ENCODE results near the gene IDUA. TPM values are rescaled to one million over a fixed set of nuclear protein-coding genes. Genes with fewer than 3 reads are reported as not detected.

Gene IDUA
- total RNA-seq, 1 donor from 2014 or later: 25.5 TPM

DNA sequence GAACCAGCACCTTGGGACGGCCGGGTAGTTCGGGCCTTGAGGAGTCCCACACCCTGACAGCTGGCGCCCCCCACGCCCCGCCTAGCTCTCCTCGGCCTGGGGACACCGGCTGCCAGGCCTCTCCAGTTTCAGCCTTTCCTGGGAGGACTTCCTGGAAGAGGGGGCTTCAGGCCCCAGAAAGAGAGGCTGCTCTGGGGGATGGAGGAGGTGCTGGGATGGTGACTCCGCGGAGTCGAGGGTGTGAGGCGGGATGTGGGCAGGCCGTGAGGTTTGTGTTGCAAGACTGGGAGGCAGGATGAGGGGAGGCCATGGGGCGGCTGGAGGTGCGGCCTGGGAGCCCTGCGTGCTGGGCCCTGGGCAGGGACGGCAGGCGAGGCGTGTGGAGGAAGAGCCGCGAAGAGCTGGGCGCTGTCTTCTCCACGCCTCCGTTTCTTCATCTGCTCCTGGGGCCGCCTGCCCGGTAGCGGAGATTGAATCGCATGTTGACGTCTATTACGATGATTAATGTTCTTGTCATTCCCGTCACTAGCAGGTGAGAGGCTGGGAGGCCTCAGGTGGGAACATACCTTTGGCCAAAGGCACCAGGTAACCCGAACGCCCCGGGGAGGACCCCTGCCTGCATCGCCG lies 23.7 kb downstream of the IDUA start:
- no peaks in the 10 kb centered on the region for H3K36me3 Mint-ChIP-seq (ENCODE audit: low read depth)
- peaks cover 4% of the 10 kb centered on the region for H3K9me3 Mint-ChIP-seq
- H3K27ac Mint-ChIP-seq: peak overlapping the region; percentile 89
- H3K4me1 Mint-ChIP-seq (ENCODE audit: low read depth): peaks cover 9% of the 10 kb centered on the region
- DNase-seq (ENCODE audit: low spot score): peak; percentile 76
- intact Hi-C loops (cut with micrococcal nuclease): loop anchor here (1.0 to 5.0 kb wide), 5 partner anchors 38 to 337 kb away; partner anchors contain the start of genes DGKQ, GAK, TMEM175 and UVSSA
- H3K4me3 Mint-ChIP-seq (ENCODE audit: low read depth): peak overlapping the region; percentile 82
- peaks cover 26% of the 10 kb centered on the region for H3K27me3 Mint-ChIP-seq (ENCODE audit: low read depth)

DNA sequence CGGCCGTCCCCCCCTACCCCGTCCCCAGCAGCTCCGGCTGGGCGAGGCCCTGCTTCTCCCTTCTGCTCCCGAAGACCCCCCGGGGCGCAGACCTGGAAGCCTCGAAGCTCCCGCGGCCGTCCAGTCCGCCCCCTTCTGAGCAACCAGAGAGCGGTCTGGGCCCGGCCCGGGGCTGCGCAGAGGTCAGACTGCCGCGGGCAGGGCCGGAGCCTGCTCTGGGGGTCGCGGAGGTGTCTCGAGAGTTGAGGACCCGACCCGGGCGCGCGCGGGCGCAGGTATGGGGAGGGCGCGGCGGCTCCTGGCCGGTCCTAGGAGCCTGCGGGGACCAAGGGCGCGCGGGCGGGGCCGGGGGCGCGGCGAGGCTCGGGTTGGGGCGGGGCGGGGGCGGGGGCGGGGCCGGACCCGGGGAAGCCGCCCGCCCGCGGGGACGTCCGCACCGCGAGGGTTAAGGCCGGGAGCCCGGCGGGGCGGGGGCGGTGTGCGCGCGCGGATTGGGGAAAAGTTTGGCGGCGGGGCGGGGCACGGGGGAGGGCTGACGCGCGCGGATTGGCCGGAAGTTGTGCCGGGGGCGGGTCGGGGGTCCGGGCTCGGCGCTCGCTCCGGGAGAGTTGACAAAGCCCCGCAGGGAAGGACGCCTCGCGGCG lies 24.3 kb downstream of the IDUA start, which contains the start of gene FGFRL1:
Gene FGFRL1 (plus strand): TSS at position 605 of the 644 bp plus-strand sequence. CDS start 860 bp downstream, outside the sequence.
- intact Hi-C loops (cut with micrococcal nuclease): loop anchor here (1.0 to 5.0 kb wide), 3 partner anchors 38 to 79 kb away; partner anchors contain the start of genes DGKQ, GAK and TMEM175
- peak; percentile 89 for DNase-seq (ENCODE audit: low spot score)
- no peaks in the 10 kb centered on the region for H3K36me3 Mint-ChIP-seq (ENCODE audit: low read depth)
- H3K4me3 Mint-ChIP-seq (ENCODE audit: low read depth): peak within 1 kb of the TSS; percentile 82
- H3K27me3 Mint-ChIP-seq (ENCODE audit: low read depth): peaks cover 25% of the 10 kb centered on the region
- peak within 1 kb of the TSS; percentile 89 for H3K27ac Mint-ChIP-seq
- H3K4me1 Mint-ChIP-seq (ENCODE audit: low read depth): peaks cover 9% of the 10 kb centered on the region
- H3K9me3 Mint-ChIP-seq: peaks cover 4% of the 10 kb centered on the region

DNA sequence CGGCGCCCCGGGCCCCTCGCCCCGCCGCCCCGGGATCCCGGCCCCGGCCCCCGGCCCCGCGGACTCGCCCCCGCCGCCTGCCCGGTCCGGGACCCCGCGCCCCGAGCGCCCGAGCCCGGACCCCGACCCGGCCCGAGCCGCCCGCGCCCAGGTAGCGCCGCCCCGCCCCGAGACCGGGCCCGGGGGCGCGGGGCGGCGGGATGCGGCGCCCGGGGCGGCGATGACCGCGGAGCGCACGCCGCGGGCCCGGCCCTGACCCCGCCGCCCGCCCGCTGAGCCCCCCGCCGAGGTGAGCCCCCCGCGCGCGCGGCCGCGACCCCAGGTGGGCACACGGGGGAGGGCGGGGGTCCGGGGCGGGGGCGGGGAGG lies 24.8 kb downstream of the IDUA start:
- DNase-seq (ENCODE audit: low spot score): no peak
- Mint-ChIP-seq H3K36me3 (ENCODE audit: low read depth) (no peaks in the 10 kb centered on the region), H3K27me3 (ENCODE audit: low read depth) (peaks cover 23% of the 10 kb centered on the region), H3K4me3 (ENCODE audit: low read depth) (no peak overlapping the region), H3K9me3 (peaks cover 4% of the 10 kb centered on the region), H3K4me1 (ENCODE audit: low read depth) (peaks cover 9% of the 10 kb centered on the region), H3K27ac (no peak overlapping the region)
- intact Hi-C loops (cut with micrococcal nuclease): loop anchor here (1.0 to 5.0 kb wide), 3 partner anchors 39 to 79 kb away; partner anchors contain the start of genes DGKQ, GAK and TMEM175

DNA sequence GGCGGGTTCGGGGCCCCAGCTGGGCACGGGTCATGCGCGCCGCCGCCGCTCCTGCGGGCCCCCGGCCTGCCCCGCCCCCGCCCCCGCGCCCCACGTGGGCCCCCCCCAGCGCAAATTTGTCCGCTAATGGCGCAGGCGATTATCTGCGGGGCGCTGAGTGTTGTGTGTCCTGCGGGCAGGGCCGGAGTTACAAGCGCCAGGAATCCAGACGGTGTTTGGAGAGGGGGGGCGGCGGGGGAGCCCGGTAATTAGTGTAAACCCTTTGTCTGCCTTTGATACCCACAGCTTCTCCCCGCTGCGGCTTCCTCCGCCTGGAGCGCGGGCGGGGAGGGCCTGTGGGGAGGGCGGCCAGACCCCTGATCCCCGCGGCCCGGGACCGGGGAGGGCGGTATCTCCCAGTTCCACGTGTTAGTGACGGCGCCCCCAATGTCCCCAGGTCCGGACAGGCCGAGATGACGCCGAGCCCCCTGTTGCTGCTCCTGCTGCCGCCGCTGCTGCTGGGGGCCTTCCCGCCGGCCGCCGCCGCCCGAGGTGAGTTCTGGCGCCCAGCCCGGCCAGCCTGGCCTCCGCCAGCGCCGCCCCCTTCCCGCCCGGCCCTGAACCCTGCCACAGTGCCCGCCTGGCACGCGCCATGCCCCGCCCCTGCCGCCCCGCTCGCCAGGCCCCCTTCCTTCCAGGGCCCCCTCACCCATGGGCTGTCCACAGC lies 25.3 kb downstream of the IDUA start:
- intact Hi-C loops (cut with micrococcal nuclease): loop anchor here (5.0 kb wide), 1 partner anchor 45 kb away; no protein-coding TSS in a partner anchor
- no peak for DNase-seq (ENCODE audit: low spot score)
- peak overlapping the region; percentile 58 for H3K4me3 Mint-ChIP-seq (ENCODE audit: low read depth)

DNA sequence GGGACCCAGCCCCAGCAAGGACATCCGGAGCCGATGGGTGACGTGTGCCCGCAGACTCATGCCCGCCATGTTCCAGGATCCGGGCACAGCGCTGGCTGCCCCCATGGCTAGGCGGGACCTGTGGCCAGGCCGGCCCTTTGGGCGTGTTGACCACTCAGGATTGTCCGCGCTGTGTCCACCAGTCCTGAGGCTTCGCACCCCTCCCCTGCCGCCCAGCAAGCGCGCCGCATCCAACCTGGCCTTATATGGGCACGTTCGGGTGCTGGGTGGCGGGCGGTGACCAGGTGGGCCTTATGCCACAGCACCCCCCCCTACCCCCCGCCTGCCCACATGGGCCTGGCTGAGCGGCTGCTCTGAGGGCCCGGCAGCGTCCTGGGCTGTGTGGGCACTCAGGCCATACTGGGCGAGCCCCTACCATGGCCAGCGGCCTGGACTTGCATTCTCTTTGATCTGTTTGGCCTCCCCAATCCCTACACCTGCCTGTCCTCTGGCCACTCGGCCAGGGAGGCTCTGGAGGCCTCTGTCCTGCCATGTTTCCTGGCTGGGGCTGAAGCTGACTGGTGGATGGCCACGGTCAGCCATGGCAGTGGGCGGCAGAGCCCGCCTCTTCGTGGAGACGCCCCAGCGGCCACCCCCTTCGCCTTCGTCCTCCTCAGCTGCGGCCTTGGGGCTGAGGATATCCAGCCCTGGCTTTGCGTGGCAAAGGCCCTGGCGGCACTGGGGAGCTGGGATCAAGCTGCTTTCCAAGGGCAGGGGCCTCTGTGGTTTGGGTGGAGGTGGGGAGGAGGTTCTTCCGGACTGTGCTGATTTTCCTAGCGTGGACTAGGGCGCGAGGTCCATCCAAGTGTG lies 26.6 kb downstream of the IDUA start:
- Mint-ChIP-seq H3K4me1 (ENCODE audit: low read depth) (peaks cover 9% of the 10 kb centered on the region), H3K36me3 (ENCODE audit: low read depth) (no peaks in the 10 kb centered on the region)

More for the DNA sequence above, 25.3 kb downstream of the IDUA start:
- Mint-ChIP-seq H3K9me3 (no peaks in the 10 kb centered on the region), H3K36me3 (ENCODE audit: low read depth) (no peaks in the 10 kb centered on the region), H3K27ac (no peak overlapping the region), H3K4me1 (ENCODE audit: low read depth) (peaks cover 9% of the 10 kb centered on the region), H3K27me3 (ENCODE audit: low read depth) (peaks cover 18% of the 10 kb centered on the region)

DNA sequence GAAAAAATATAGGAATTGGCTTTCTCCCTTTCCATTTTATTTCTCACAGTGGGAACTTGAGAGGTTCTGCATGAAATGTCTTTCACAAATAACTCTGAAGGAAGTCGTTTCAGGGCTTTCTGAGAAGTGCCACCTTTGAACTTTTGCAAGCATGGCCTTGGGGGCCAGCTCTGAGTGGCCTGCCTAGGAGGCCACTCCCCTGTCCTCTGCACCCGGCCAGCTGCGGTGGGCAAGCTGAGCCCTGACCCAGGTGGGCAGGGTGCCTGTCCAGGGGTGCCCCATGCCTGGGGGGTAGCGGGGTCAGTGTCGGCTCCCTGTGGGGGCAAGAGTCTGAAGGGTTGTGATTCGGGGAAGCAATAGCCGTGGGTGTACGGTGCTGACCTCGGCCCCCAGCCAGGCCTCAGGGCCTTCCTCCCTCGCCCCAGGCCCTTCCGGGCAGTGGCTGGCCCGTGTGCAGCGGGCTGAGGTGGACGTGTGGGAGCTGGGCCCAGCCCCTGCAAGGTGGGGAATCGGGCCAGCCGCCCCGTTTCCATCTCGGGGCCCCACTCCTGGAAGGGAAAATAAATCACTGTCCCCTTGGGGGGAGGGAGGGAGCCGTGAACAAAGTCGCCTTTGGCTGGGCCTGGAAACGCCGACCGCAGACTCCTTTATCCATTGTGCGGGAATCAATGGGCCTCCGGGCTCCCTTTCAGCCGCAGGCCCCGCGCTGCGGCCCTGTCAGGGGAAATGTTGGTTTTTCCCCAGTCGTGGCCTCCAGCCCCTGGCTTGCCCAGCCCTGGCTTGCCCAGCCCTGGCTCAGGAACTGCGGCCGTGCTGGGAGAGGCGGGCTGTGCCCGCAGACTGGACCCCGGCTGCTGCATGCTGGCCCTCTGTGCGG lies 27.7 kb downstream of the IDUA start:
- peak overlapping the region; percentile 42 for H3K4me3 Mint-ChIP-seq (ENCODE audit: low read depth)
- H3K27ac Mint-ChIP-seq: no peak overlapping the region
- H3K27me3 Mint-ChIP-seq (ENCODE audit: low read depth): no peaks in the 10 kb centered on the region
- no peaks in the 10 kb centered on the region for H3K36me3 Mint-ChIP-seq (ENCODE audit: low read depth)
- H3K4me1 Mint-ChIP-seq (ENCODE audit: low read depth): peaks cover 7% of the 10 kb centered on the region
- intact Hi-C loops (cut with micrococcal nuclease): loop anchor here (5.0 kb wide), 1 partner anchor 43 kb away; no protein-coding TSS in a partner anchor
- DNase-seq (ENCODE audit: low spot score): no peak
- H3K9me3 Mint-ChIP-seq: no peaks in the 10 kb centered on the region

More for the DNA sequence above, 26.6 kb downstream of the IDUA start:
- peaks cover 7% of the 10 kb centered on the region for H3K27me3 Mint-ChIP-seq (ENCODE audit: low read depth)
- intact Hi-C loops (cut with micrococcal nuclease): loop anchor here (5.0 kb wide), 1 partner anchor 44 kb away; no protein-coding TSS in a partner anchor
- H3K9me3 Mint-ChIP-seq: no peaks in the 10 kb centered on the region
- DNase-seq (ENCODE audit: low spot score): no peak
- peak overlapping the region; percentile 42 for H3K4me3 Mint-ChIP-seq (ENCODE audit: low read depth)
- no peak overlapping the region for H3K27ac Mint-ChIP-seq

DNA sequence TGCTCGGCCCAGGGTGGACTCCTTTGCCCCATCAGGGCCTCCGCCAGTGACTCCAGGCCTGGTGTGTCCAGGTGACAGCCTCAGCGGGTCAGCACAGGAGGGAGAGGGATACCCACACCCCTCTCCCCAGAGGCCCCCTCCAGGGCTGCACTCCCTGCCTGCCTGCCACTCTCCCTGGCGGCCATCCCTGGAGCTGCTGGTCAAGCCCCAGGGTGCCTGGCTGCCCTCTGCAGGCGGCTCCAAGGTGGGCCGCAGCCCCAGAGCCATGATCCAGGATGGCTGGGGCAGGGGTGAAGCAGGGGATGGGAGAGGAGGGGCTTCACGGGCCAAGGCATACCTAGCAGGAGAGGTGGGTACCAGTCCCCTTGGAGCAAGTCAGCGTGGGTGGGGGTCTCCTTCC lies 28.3 kb downstream of the IDUA start:
- Mint-ChIP-seq H3K36me3 (ENCODE audit: low read depth) (no peaks in the 10 kb centered on the region), H3K9me3 (no peaks in the 10 kb centered on the region), H3K27me3 (ENCODE audit: low read depth) (no peaks in the 10 kb centered on the region), H3K4me1 (ENCODE audit: low read depth) (peaks cover 7% of the 10 kb centered on the region), H3K4me3 (ENCODE audit: low read depth) (no peak overlapping the region), H3K27ac (no peak overlapping the region)
- intact Hi-C loops (cut with micrococcal nuclease): no loop called here
- no peak for DNase-seq (ENCODE audit: low spot score)

DNA sequence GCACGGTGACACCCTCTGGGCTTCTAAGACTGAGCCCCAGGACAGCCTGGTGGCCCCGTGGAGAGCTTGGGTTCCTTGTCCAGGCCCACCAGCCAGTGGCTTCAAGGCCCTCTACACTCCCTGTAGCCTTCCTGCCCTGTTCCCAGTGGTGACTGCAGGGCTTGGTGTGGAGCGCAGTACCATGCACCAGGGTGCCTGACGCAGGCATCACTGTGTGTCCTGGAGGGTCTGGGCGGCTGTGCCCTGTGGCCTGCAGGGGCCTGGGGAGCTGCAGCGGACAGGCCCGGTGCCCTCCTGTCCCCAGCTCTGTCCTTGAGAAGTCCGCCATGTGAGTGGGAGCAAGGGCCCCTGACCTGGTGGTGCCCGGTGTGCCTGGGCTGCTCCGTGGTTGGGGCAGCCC lies 28.9 kb downstream of the IDUA start:
- intact Hi-C loops (cut with micrococcal nuclease): no loop called here
- Mint-ChIP-seq H3K36me3 (ENCODE audit: low read depth) (no peaks in the 10 kb centered on the region), H3K4me3 (ENCODE audit: low read depth) (no peak overlapping the region), H3K27ac (no peak overlapping the region), H3K27me3 (ENCODE audit: low read depth) (no peaks in the 10 kb centered on the region), H3K4me1 (ENCODE audit: low read depth) (peaks cover 3% of the 10 kb centered on the region), H3K9me3 (no peaks in the 10 kb centered on the region)
- DNase-seq (ENCODE audit: low spot score): no peak

DNA sequence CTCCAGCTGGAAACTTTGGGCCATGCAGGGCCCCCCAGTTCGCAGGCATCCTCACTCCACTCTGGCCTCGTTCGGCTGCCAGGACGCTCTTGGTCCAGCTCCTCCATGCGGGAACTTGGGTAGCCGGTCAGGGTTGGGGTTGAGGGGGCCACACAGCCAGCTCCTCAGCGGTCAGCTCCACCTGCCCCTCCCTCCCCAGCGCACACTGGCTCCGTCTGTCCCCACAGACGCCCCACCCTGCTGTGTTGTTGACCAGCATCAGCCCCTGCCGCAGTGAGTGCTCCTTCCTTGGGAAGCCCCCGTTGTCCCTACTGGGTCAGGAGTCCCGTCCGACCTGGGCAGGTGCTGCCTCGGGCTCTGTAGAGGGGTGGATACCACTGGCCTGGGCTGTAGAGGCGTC lies 30.4 kb downstream of the IDUA start:
- Mint-ChIP-seq H3K4me1 (ENCODE audit: low read depth) (peaks cover 3% of the 10 kb centered on the region), H3K36me3 (ENCODE audit: low read depth) (no peaks in the 10 kb centered on the region), H3K9me3 (no peaks in the 10 kb centered on the region), H3K27ac (no peak overlapping the region), H3K4me3 (ENCODE audit: low read depth) (no peak overlapping the region), H3K27me3 (ENCODE audit: low read depth) (no peaks in the 10 kb centered on the region)
- intact Hi-C loops (cut with micrococcal nuclease): no loop called here
- DNase-seq (ENCODE audit: low spot score): no peak

DNA sequence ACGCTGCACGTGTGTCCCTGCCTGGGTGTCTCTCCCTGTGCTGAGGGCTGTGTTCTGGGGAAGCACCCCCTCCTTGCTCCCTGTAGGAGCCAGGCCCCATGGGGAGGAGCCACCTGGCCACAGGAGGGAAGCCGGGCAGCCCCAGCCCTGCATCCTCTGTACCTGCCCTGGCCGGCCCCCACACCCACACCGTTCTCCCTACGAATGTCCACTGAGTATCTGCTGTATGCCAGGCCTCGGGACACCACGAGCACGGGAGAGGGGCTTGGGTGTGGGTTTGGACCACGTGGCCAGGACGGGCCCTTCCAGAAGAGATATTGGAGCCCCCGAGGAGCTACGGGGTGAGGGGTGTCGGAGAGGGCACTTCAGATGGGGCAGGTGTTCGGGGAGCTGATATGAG lies 30.9 kb downstream of the IDUA start:
- no peak overlapping the region for H3K27ac Mint-ChIP-seq
- intact Hi-C loops (cut with micrococcal nuclease): no loop called here

DNA sequence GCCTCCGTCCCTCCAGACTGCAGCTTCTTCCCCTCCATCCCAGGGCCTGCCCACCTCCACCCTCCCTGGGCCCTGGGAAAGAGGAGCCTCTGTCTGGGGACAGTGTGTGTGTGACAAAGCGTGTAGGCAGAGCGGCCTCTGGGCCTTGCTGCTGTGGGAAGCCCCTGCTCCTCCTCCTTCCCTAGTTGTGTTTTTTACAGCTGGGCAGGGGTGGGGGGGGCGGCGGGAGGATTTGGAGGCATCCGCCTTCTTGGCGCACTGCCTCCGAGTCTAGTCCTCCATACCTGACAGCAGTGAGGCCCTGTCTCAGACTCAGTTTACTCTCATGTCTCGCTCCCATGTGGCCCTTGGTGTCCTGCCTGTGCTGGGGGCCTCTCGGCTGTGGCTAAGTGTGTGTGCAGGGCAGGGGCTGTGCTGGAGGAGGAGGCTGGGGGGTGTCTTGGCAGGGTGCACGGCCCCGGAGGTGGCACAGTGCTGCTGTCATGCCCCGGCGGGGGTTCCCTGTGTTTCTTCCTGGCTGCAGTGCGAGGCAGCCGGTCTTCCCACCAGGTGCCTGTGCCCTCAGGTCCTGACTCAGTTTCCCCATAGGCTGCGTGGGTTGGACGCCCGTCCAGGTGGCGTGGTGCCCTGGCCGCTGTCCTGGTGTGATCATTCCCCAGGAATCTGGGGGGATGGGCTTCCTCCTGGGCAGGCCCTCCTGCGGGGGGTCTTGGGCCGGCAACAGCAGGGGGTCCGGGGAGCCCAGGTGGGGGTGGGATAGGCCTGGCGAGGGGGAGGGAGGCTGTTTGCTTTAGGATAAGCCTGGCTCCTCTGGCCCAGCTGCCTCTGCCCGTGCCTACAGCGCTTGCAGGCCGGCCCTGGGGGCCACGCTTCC lies 31.5 kb downstream of the IDUA start:
- H3K27ac Mint-ChIP-seq: no peak overlapping the region
- DNase-seq (ENCODE audit: low spot score): no peak
- H3K27me3 Mint-ChIP-seq (ENCODE audit: low read depth): no peaks in the 10 kb centered on the region
- peaks cover 3% of the 10 kb centered on the region for H3K4me1 Mint-ChIP-seq (ENCODE audit: low read depth)
- no peaks in the 10 kb centered on the region for H3K9me3 Mint-ChIP-seq
- H3K4me3 Mint-ChIP-seq (ENCODE audit: low read depth): no peak overlapping the region
- no peaks in the 10 kb centered on the region for H3K36me3 Mint-ChIP-seq (ENCODE audit: low read depth)
- intact Hi-C loops (cut with micrococcal nuclease): no loop called here

More for the DNA sequence above, 30.9 kb downstream of the IDUA start:
- Mint-ChIP-seq H3K9me3 (no peaks in the 10 kb centered on the region), H3K27me3 (ENCODE audit: low read depth) (no peaks in the 10 kb centered on the region), H3K4me3 (ENCODE audit: low read depth) (no peak overlapping the region), H3K4me1 (ENCODE audit: low read depth) (peaks cover 3% of the 10 kb centered on the region), H3K36me3 (ENCODE audit: low read depth) (no peaks in the 10 kb centered on the region)
- no peak for DNase-seq (ENCODE audit: low spot score)

All from activated T-helper 2 cell treated with anti-CD3 and anti-CD28 coated beads, Interferon-gamma antibody, Interleukin-2, Interleukin-4, amounts not matched to agents 10 μg/mL and 5 μg/mL and 100 μg/mL, durations not matched to agents 14 hours and 24 hours and 36 hours (primary cell).